GM19328 (cell line): ENCODE data around the gene TMEM222.
"Not testable (repeated sequence)": the region's sequence is repeated elsewhere in the genome, so short reads cannot be mapped to it uniquely, and the experiment has no call there.

ENCODE experiments used
- ATAC-seq: cut with Tn5 transposase; IDR thresholded peaks from one replicate; pipeline ENCODE4 v1.9.1; 2021; ENCODE audit warnings: mild to moderate bottlenecking, moderate library complexity; ENCODE audit not compliant: unreplicated experiment

TMEM222 gene, protein sequence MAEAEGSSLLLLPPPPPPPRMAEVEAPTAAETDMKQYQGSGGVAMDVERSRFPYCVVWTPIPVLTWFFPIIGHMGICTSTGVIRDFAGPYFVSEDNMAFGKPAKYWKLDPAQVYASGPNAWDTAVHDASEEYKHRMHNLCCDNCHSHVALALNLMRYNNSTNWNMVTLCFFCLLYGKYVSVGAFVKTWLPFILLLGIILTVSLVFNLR

DNA sequence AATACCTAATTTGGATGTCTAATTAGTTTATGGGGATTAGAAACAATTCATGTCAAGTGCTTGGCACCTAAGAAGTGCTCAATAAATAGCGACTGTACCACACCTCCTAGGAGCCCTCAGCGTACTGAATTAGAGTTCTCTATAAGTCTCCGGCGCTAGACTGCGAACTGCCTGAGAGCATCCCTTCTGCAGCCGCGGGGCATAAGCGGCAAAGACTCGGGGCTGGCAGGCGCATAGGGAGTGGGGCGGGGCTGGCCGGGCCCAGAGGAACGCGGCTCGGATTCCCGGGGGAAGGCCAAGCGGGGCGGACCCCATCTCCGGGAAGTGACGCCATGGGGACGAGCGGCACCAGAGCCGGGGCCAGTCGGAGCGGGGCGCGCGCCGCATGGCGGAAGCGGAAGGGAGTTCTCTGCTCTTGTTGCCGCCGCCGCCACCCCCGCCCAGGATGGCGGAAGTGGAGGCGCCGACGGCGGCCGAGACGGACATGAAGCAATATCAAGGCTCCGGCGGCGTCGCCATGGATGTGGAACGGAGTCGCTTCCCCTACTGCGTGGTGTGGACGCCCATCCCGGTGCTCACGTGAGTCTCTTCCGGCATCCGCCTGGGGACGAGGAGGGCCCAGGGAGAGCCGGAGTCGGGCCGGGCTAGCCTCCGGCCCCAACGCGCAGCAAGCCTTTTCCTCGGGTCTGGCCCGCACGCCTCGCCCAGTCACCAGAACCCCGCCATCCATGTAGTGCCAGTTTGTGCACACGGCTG lies at the start of gene TMEM222:
TMEM222 (plus strand) TSS at position 351 of the 756 bp plus-strand sequence; CDS start at position 386, 35 bp downstream.
- peak; percentile 96 for ATAC-seq

DNA sequence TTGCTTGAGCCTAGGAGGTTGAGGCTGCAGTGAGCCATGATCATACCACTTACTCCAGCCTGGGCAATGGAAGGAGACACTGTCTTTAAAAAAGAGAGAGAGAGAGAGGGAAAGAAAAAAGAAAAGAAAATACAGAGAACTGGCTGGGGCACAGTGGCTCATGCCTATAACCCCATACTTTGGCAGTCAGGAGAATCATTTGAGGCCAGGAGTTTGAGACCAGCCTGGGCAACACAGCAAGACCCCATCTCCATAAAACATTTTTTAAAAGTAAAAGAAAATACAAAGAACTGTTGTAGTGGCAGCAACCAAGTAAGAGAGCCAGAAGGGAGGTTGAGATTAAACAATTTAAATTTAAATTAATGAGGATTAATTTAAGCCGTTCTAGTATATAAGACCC lies 47.8 kb upstream of the TMEM222 start:
- no peak for ATAC-seq

DNA sequence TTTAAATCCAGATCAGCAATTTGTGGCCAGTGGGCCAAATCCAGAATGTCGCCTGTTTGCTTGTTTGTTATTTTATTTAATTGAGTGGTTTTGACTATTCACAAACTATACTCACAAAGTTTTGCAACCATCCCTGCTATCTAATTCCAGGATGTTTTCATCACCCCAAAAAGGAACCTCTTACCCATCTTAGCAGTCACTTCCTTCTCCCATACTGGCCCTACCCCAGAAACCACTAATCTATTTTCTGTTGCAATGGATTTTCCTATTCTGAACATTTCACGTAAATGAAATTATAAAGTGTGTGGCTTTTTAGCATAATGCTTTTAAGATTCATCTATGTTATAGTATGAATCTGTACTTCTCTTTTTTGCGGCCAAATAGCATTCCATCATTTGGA lies 46.3 kb upstream of the TMEM222 start:
- no peak for ATAC-seq

DNA sequence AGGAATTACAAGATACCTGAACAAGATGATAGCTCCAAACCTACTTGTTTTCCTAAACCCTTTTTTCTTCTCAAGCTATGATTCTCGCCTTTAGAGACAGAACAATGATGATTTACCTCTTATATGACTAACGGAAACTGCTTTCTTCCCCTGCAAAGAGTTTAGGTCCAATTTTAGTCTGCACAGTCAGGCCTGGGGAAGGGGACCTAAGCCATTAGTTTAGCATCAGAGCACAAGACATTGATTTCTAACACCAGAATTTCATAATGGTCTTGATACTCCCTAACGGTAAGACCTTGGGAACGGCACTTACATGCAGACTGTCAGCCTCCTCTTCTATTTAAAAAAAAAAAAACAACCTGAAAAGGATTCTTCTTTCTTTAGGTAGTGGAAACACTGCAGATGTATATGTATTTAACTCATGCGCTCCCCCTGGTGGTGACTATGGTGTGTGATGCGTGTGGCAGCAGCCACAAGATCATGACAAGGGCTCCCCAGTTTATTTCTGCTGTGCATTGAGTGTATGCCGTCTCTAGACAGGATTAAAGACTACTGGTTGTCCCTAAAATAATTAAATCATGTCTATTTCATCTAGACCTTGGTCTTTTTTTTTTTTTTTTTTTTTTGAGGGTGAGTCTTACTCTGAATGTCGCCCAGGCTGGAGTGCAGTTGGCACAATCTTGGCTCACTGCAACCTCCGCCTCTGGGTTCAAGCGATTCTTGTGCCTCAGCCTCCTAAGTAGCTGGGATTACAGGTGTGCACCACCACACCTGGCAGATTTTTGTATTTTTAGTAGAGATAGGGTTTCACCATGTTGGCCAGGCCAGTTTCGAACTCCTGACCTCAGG lies 37.3 kb upstream of the TMEM222 start:
- no peak for ATAC-seq

DNA sequence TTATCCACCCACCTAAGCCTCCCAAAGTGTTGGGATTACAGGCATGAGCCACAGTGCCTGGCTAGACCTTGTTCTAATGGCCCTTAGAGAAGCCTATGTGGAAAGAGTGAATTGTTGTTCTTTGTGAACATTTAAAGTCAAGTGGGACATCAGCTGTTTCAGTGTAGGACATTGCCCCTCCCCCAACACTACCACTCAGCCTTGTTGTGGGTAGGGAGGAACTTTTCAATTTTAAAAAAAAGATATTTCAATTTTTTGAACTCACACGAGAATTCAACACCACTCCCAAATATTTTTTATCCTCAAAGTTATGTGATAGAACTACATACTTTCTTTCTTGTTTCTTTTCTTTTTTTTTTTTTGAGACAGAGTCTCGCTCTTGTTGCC lies 36.7 kb upstream of the TMEM222 start:
- no peak for ATAC-seq

DNA sequence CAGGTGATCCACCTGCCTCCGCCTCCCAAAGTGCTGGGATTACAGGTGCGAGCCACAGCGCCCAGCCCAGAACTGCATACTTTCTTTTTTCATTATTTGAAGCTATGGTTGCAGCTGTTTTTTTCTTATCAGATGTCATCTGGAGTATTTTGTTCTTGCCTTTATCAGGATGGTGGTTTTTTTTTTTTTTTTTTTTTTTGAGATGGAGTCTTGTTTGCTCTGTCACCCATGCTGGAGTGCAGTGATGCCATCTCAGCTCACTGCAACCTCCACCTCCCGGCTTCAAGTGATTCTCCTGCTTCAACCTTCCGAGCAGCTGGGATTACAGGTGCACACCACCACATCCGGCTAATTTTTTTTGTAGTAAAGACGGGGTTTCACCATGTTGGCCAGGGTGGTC lies 36.1 kb upstream of the TMEM222 start:
- ATAC-seq, result not testable (repeated sequence)

DNA sequence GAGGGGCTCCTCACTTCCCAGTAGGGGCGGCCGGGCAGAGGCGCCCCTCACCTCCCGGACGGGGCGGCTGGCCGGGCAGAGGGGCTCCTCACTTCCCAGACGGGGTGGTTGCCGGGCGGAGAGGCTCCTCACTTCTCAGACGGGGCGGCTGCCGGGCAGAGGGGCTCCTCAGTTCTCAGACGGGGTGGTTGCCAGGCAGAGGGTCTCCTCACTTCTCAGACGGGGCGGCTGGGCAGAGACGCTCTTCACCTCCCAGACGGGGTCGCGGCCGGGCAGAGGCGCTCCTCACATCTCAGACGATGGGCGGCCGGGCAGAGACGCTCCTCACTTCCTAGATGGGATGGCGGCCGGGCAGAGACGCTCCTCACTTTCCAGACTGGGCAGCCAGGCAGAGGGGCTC lies 32.8 kb upstream of the TMEM222 start:
- not testable (repeated sequence) for ATAC-seq

DNA sequence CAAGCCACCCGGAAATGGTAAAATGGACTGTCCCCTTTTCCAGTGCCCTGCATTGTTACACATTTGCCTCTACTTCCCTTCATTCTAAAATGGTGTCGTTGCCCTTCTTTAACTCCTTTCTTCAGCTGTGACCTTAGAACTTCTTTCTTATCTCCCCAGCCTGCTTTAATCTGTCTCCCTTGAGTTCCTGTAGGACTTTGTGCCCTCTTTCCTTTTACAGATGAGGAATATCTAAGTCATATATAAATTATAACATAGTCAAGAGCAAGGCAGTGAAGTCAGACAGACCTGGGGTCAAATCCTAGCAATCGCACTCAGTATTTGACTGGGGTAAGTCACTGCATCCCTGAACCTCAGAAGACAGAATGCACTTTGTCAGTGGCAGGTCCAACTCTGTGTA lies 31.4 kb upstream of the TMEM222 start:
- no peak for ATAC-seq

DNA sequence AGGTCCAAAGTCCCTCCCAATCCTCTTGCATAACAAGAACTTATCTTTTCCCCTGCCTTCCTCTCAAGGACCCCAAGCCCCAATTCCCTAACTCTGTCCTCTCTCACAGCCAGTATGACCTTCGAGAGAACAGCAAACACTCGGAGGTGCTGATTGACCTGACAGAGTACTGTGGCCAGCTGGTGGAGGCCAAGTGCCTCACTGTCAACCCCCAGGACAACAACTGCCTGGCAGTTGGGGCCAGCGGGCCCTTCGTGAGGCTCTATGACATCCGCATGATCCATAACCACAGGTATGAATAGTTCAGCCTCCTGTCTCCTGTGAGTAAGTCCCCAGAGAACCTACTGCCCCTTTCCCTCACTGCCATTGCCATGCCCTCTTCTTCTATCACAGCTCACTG lies 29.9 kb upstream of the TMEM222 start:
- ATAC-seq, result no peak

DNA sequence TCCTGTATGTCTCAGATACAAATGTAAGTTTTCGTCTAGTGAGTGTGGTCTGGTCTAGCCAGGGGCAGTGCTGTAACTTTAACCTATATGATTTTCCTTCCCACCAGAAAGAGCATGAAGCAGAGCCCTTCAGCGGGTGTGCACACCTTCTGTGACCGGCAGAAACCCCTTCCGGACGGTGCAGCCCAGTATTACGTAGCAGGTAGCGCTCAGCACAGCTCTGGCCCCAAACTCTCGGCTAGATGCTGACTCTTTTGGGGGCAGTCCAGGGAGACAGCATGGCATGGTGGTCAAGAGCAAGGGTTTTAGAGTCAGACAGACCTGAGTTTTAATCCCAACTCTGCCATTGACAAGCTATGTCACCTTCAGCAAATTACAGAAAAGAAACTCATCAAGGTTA lies 28.0 kb upstream of the TMEM222 start:
- ATAC-seq, result no peak

DNA sequence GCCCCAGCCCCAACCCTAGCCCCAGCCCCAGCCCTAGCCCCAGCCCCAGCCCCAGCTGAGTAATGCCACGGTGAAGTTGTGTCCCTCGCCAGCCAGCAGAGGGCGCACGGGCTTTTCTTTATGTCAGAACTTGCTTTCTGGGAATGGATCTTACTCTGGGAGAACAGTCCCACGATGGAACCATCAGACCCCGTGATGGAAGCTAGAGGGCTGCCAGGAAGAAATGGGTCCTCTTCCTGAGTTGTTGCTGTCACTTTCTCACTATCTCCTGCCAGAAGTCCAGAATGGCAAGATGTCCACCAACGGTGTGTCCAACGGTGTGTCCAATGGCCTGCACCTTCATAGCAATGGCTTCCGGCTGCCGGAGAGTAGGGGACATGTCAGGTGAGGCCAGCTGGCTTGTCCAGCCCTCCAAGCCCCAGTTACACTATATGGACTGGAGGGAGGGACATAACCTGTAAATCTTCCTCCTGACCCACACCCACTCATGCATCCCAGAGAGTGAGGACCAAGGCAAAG lies 25.1 kb upstream of the TMEM222 start:
- no peak for ATAC-seq

DNA sequence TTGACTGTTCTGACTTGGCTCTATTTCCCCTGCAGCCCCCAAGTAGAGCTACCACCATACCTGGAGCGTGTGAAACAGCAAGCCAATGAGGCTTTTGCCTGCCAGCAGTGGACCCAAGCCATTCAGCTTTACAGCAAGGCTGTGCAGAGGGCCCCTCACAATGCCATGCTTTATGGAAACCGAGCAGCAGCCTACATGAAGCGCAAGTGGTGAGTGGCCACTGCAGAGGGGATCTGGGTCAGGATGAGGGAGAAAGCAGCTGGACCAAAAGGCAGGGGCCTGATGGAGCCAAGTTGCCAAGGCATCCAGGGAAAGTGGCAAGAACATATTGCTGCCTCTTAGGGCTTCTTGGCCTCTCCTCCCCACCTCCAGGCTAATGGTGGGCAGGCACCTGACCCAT lies 24.1 kb upstream of the TMEM222 start:
- no peak for ATAC-seq

DNA sequence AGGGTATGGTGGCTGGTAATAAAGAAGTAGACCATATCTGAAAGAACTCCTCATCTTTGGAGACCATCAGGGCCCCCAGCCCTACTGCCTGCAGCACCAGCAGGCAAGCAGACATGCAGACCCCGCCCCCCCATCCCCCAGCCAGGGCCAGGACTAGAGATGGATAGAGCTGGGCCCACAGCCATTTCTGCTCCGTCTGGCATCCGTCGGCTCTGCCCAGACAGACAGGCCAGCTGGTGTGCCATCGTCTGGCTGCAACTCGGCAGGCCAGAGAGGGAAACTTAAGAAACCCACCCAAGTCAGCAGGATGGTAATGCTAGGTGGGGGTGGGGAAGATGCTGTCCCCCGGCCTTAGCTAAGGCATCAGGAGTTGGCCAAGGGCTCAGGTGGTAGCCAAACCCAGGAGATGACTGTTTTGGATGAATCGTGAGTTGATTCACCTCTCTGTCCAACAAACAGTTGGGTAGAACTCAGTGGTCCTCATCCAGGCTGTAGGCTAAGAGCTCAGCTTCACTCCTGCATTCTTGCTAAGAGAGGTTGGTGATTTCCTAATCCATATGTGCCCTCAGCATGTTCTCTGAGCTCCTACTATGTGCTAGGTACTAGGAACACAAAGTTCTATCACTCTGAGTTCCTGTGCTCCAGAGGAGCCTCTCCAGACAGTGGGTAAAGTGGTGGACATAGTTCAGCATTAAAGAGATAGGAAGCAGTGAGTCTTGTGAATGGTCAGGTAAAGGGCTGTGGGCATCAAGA lies 23.2 kb upstream of the TMEM222 start:
- ATAC-seq, result no peak

DNA sequence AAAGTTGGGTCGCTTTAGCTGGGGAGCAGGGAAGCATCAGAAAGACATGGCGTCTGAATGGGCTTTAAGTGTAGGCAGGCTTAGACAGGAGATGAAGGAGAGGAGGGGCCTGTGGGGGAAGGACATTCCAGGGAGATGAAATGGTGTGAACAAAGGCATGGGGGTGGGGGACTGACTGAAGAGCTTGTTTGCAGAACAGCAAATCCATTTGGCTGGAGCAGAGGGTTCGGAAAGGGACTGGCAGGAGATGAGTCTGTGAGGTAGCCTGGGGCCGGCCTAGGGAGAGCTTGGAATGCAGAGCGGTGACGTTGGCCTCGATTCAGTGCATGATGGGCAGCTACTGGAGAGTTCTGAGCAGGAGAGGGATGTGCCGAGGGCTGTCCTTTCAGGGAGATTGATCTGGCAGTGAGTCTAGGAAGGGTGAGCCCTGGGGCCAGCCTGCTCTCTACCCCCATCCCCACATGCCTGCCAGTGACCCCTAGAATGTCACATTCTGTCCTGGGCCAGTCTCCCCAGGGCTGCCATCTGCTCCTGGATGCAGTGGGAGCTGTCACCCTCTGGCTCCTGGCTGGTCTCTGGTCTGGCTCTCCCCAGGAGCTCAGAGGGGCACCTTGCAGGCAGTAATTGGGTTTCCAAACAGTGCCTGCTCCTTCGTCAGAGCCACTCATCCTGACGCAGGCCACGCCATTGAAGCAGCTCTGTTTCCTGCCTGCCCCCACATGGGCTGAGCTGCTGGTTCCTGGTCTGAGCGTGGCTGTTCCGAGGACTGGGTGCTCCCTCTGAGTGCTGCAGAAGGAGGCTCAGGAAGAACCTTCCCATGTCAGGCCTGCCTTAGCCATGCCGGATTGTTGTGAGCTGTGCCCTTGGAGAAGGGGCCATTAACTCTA lies 22.3 kb upstream of the TMEM222 start:
- ATAC-seq, result no peak

DNA sequence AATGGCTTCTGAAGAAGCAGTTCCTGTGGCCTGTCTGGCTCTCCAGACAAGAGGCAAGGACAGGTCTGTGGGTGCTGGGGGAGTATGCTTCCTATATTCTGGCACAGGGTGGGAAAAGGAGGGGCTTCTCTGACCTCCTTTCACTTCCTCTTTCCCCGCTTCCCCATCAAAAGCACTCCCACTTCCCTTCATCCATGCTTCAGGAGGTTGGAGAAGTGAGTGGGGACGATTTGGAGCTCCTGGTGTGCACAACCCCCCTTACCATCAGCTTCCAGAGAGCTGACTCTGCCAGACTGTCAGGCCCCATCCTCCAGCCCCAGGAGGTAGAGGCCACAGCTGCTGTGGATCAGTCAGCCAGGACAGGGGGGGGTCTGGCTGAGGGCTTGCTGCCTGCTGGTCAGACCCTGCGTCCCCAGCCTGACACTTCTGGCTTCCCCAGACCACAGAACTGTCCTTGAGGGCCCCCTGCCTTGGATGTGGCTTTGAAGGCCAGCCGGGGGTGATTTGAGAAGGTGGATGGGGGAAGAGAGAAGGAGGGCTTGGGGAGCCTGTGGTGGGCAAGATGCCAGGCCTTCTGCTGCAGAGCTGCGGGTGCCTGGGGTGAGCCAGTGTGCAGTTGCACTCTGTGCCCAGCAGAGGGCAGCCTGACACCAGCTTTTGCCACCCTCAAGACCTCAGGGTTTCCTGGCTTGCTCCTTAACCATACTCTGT lies 21.5 kb upstream of the TMEM222 start:
- ATAC-seq, result no peak

DNA sequence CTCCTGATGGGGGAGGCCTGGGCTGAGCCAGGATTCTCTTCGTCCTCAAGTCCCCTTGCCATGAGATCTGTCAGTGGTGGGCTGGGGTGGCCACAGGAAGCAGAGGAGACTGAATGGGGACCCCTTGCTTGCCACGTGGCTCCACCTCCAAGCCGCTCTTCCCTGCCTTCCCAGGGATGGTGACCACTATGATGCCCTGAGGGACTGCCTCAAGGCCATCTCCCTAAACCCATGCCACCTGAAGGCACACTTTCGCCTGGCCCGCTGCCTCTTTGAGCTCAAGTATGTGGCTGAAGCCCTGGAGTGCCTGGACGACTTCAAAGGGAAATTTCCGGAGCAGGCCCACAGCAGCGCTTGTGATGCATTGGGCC lies 20.9 kb upstream of the TMEM222 start:
- no peak for ATAC-seq

DNA sequence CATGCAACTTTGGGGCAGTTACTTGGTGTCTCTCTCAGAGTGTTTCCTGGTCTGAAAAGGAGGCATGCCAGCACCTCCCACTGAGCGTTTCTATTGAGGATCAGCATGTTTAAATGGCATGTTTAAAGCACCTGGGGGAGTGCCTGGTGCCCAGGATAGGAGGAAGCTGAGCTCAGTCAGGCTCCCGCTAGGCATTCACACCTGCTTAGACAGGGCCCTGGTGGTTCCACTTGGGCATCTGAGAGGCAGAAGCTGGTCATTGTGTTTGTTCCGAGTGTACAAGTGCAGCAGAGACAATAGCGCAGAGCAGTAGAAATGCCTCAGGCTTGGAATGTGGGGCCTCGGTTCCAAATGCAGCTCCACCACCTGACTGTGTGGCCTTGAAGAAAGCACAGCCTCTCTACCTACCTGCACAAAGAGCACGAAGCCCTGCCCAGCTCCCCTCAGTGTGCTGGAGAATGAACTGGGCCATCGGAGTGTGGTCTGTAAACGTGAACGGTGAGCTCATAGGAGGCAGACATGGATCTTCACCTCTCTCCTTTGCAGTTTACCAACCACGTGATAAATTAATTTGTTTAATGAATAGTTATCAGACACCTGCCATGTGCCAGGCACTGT lies 20.3 kb upstream of the TMEM222 start:
- ATAC-seq, result no peak

DNA sequence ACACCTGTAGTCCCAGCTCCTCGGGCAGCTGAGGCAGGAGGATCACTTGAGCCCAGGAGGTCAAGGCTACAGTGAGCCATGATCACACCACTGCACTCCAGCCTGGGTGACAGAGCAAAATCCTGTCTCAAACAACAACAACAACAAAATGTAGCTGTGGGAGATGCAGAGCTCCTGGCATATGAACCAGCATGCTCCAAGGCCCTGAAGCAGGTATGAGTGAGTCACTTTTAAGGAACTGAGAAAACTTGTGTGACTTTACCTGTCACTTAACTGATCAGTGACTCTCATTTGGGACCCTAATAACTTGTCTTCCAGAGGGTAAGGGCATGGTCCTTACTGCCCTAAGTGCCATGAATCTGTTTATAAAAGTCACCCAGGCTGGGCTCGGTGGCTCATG lies 19.4 kb upstream of the TMEM222 start:
- ATAC-seq, result no peak

DNA sequence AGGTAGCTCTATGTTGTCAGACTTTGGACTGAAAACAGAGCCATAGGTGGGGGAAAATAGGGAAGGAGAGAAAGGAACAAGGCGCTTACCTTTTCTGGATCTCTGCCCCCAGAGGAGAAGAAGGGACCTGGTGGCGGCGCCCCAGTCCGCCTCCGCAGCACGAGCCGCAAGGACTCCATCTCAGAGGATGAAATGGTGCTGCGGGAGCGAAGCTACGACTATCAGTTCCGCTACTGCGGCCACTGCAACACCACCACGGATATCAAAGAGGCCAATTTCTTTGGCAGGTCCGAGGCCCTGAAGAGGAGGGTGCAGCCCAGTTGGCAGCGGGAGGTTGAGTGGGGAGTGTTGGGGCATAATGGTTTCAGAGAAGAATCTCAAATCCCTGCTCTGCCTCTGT lies 18.5 kb upstream of the TMEM222 start:
- no peak for ATAC-seq
